CD8-positive, alpha-beta memory T cell (primary cell): Measurements from ENCODE around the gene URB2. TPM values are rescaled to one million over a fixed set of nuclear protein-coding genes. Genes with fewer than 3 reads are reported as not detected.
"Not testable (repeated sequence)": the region's sequence is repeated elsewhere in the genome, so short reads cannot be mapped to it uniquely, and the experiment has no call there.

ENCODE experiments used
- CTCF ChIA-PET: fragments of 350-600 bp; sonication (Branson Sonifier 250); formaldehyde crosslinking; loops from one replicate; lab custom pipeline; 2021; ENCODE audit warnings: antibody characterized with exemption; lab: Charles Lee
- POLR2A ChIA-PET: fragments of 350-600 bp; sonication (Branson Sonifier 250); formaldehyde crosslinking; loops from one replicate; lab custom pipeline; 2021; ENCODE audit warnings: antibody characterized with exemption; lab: Charles Lee
- DNase-seq, 5 donors: peaks; one replicate each; pipeline versions ENCODE4 v3.0.0 to v3.0.0-alpha.2; 2020 to 2022; ENCODE audit warnings: mixed read lengths in 1 of 5
- H3K27ac ChIP-seq: one replicate; pipeline ENCODE4 v1.7.0; 2013; ENCODE audit warnings: low read depth, mild to moderate bottlenecking, low read length, moderate library complexity
- H3K27me3 ChIP-seq: 2 replicates; pipeline ENCODE4 v1.7.0; 2013; ENCODE audit warnings: low read length, mild to moderate bottlenecking; ENCODE audit not compliant: insufficient read depth, poor library complexity, severe bottlenecking
- H3K36me3 ChIP-seq: 2 replicates; pipeline ENCODE4 v1.7.0; 2013; ENCODE audit warnings: mild to moderate bottlenecking, low read length, moderate library complexity; ENCODE audit not compliant: insufficient read depth
- H3K4me1 ChIP-seq: 2 replicates; pipeline ENCODE4 v1.7.0; 2013; ENCODE audit warnings: mild to moderate bottlenecking, low read length, moderate library complexity; ENCODE audit not compliant: insufficient read depth
- H3K4me3 ChIP-seq: 2 replicates; pipeline ENCODE4 v1.7.0; 2013; ENCODE audit warnings: mild to moderate bottlenecking, low read length
- H3K9me3 ChIP-seq: 2 replicates; pipeline ENCODE4 v1.7.0; 2013; ENCODE audit warnings: mild to moderate bottlenecking, low read length
- H3K27ac Mint-ChIP-seq, 8 donors: one replicate each; pipeline ENCODE4 v1.8.0; 2020 to 2021; ENCODE audit warnings: mixed read lengths in 8 of 8, mild to moderate bottlenecking in 6 of 8, inconsistent platforms in 3 of 8, moderate library complexity in 3 of 8
- H3K27me3 Mint-ChIP-seq, 2 donors: one replicate each; pipeline ENCODE4 v1.8.0; 2020 to 2021; ENCODE audit warnings: mixed read lengths in 2 of 2, mild to moderate bottlenecking in 1 of 2, moderate library complexity in 1 of 2
- H3K36me3 Mint-ChIP-seq, 3 donors: one replicate each; pipeline ENCODE4 v1.8.0; 2020 to 2021; ENCODE audit warnings: mixed read lengths in 3 of 3, inconsistent platforms in 1 of 3, mild to moderate bottlenecking in 1 of 3
- H3K4me1 Mint-ChIP-seq, 3 donors: one replicate each; pipeline ENCODE4 v1.8.0; 2020 to 2021; ENCODE audit warnings: mixed read lengths in 3 of 3, inconsistent platforms in 1 of 3, mild to moderate bottlenecking in 1 of 3
- H3K4me3 Mint-ChIP-seq, 7 donors: one replicate each; pipeline ENCODE4 v1.8.0; 2020 to 2021; ENCODE audit warnings: mixed read lengths in 7 of 7, mild to moderate bottlenecking in 6 of 7, moderate library complexity in 4 of 7, inconsistent platforms in 2 of 7
- H3K9me3 Mint-ChIP-seq, 5 donors: one replicate each; pipeline ENCODE4 v1.8.0; 2020 to 2022; ENCODE audit warnings: mixed read lengths in 5 of 5, mild to moderate bottlenecking in 3 of 5, moderate library complexity in 2 of 5, inconsistent platforms in 1 of 5
- polyA plus RNA-seq: library from polyadenylated mRNA; unstranded; fragments of 300-500 nt; fragmentation: Illumina TruSeq; gene quantifications from one replicate; pipeline ENCODE4 v1.2.3, GENCODE V29; 2021
- total RNA-seq, 2 experiments: library from RNA; stranded (reverse); gene quantifications; one replicate each; pipeline ENCODE4 v1.2.3, GENCODE V29; 2021

URB2 gene
- total and polyA plus RNA-seq, 3 experiments from 2014 or later: 6.5 to 38.2 (median 37.6) TPM

DNA sequence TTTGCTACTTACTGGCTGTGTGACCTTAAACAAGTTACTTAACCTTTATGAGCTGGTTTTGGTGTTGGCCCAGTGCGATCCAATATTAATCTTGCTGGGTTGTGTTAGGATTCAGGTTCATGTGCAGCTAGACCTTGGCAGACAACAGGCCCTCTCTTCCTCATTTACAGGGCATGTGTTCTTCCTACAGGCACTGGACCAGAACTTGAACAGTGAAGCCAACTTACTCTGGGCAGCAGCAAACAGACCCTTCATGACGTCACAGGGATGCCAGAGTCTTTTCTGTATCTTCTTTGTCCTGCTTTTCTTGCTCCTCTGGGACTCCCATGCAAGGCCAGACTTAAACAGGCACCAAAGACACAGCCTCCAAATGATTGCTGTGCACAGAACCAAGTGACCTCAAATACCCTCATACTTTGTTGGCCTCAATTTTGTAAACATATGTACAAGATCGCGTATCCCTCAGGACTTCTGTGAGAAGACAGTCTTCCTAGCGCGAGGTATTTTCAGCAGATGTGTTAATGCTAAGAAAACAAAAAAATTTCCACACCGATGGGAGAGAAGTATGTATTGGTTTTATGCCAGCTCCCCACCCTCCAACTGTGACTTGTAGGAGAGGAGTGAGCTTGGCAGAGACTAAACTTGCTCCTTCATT lies 73.7 kb downstream of the URB2 start:
- no peak overlapping the region for H3K4me3 Mint-ChIP-seq
- Histone ChIP-seq H3K36me3 (no peaks in the 10 kb centered on the region), H3K9me3 (no peaks in the 10 kb centered on the region), H3K27ac (no peak overlapping the region), H3K4me3 (no peak overlapping the region), H3K4me1 (no peaks in the 10 kb centered on the region), H3K27me3 (no peaks in the 10 kb centered on the region)
- POLR2A ChIA-PET: no interaction called here
- CTCF ChIA-PET: no interaction called here
- no peaks in the 10 kb centered on the region for H3K36me3 Mint-ChIP-seq
- no peak for DNase-seq
- peaks cover 5 to 6% of the 10 kb centered on the region in 2 donors for H3K27me3 Mint-ChIP-seq
- no peak overlapping the region for H3K27ac Mint-ChIP-seq
- no peaks in the 10 kb centered on the region for H3K4me1 Mint-ChIP-seq
- H3K9me3 Mint-ChIP-seq: peaks cover 0 to 2% (median 0%) of the 10 kb centered on the region in 5 donors

DNA sequence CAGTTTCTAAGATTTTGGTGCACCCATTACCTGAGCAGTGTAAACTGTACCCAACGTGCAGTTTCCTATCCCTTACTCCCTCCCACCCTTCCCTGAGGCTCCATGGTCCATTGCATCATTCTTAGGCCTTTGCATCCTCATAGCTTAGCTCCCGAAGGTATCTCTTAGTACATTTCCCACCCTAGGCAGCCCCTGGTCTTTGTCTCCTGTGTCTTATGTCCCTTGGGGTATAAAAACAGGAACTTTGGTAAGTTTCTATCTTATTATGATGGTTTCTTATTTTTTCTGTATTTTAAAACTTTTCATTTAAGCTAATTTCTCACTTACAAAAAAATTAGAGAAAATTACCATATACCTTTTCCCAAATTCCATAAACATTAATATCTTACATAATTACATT lies 78.1 kb downstream of the URB2 start:
- POLR2A ChIA-PET: no interaction called here

GRCh38 chr1:229705152-229705551 lies 79.1 kb downstream of the URB2 start:
- H3K4me3 Mint-ChIP-seq, H3K27ac ChIP-seq, CTCF ChIA-PET, H3K27me3 ChIP-seq, H3K36me3 ChIP-seq, H3K27ac Mint-ChIP-seq, H3K4me1 ChIP-seq, H3K9me3 ChIP-seq, DNase-seq, POLR2A ChIA-PET, H3K4me1 Mint-ChIP-seq, H3K36me3 Mint-ChIP-seq, H3K4me3 ChIP-seq: not testable (repeated sequence)
- Mint-ChIP-seq H3K9me3 (peaks cover 4 to 20% (median 11%) of the 10 kb centered on the region in 5 donors), H3K27me3 (peaks cover 10 to 32% of the 10 kb centered on the region in 2 donors)

More for the DNA sequence above, 78.1 kb downstream of the URB2 start:
- Mint-ChIP-seq H3K36me3 (no peaks in the 10 kb centered on the region), H3K9me3 (peaks cover 4 to 20% (median 11%) of the 10 kb centered on the region in 5 donors), H3K27me3 (peaks cover 4 to 23% of the 10 kb centered on the region in 2 donors), H3K27ac (no peak overlapping the region), H3K4me1 (no peaks in the 10 kb centered on the region), H3K4me3 (no peak overlapping the region)
- Histone ChIP-seq H3K4me3 (no peak overlapping the region), H3K27me3 (no peaks in the 10 kb centered on the region), H3K4me1 (no peaks in the 10 kb centered on the region), H3K27ac (no peak overlapping the region), H3K36me3 (no peaks in the 10 kb centered on the region), H3K9me3 (no peaks in the 10 kb centered on the region)
- DNase-seq: no peak
- CTCF ChIA-PET: no interaction called here

DNA sequence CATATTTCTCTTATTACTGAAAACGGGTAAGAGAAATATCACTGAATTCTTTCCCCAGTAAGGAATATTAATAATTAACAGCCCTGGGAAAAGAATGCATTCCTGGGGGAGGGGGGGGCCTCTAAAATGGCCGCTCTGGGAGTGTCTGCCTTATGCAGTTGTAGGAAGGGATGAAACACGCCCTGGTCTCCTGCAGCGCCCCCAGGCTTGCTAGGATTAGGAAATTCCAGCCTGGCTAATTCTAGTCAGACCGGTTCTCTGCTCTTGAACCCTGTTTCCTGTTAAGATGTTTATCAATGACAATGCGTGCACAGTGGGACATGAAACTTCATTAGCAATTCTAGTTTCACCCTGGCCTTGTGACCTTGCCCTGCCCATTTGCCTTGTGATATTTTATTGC lies 81.1 kb downstream of the URB2 start:
- H3K4me1 Mint-ChIP-seq, POLR2A ChIA-PET, H3K4me3 ChIP-seq, DNase-seq, H3K9me3 ChIP-seq, H3K27ac ChIP-seq, CTCF ChIA-PET, H3K27ac Mint-ChIP-seq, H3K36me3 ChIP-seq, H3K4me1 ChIP-seq, H3K27me3 ChIP-seq, H3K36me3 Mint-ChIP-seq, H3K4me3 Mint-ChIP-seq: not testable (repeated sequence)
- H3K9me3 Mint-ChIP-seq: peaks cover 4 to 20% (median 11%) of the 10 kb centered on the region in 5 donors
- H3K27me3 Mint-ChIP-seq: peaks cover 13 to 38% of the 10 kb centered on the region in 2 donors

DNA sequence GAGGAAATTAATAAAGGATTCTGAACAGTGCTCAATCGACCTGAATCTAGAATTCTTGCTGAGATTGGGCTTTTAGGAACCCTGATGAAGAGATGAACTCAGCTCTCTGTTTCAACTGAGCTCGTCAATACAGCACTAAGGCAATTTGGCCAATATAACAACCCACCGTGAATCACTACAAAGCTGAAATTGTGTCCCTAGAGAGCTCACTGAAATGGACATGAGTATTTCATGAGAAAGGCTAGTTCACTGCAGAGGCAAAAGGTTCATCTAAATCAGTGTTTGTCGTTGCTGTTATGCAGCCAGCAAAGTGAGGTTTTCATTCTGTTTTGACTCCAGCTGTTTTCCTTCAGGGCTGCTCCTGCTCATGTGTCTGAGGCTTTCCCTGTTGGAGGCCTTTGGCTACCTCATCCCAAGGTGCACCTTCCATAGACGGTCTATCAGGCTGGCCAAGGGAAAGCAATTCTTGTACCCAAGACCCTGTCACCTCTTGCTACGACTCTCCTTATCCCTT lies 83.5 kb downstream of the URB2 start:
- CTCF ChIA-PET: no interaction called here

More for the DNA sequence above, 83.5 kb downstream of the URB2 start:
- no peaks in the 10 kb centered on the region for H3K4me1 ChIP-seq
- no peak for DNase-seq
- H3K9me3 ChIP-seq: no peaks in the 10 kb centered on the region
- no peak overlapping the region for H3K27ac ChIP-seq
- H3K36me3 ChIP-seq: no peaks in the 10 kb centered on the region
- no peak overlapping the region for H3K4me3 ChIP-seq
- Mint-ChIP-seq H3K4me3 (no peak overlapping the region), H3K4me1 (no peaks in the 10 kb centered on the region), H3K27me3 (peaks cover 13 to 38% of the 10 kb centered on the region in 2 donors), H3K9me3 (peaks cover 4 to 20% (median 11%) of the 10 kb centered on the region in 5 donors), H3K27ac (no peak overlapping the region), H3K36me3 (peaks cover 0 to 4% (median 0%) of the 10 kb centered on the region in 3 donors)
- H3K27me3 ChIP-seq: no peaks in the 10 kb centered on the region
- POLR2A ChIA-PET: no interaction called here

Other genes starting within 250 kb of the URB2 start
- not detected for gene ACTA1, start 192.2 kb upstream of the URB2 start, total RNA-seq
- not detected for gene ACTA1, start 192.2 kb upstream of the URB2 start, polyA plus RNA-seq
- gene NUP133, start 117.9 kb upstream of the URB2 start, total RNA-seq: 10 to 100 TPM; 51.1 to 57.9 TPM
- 19.9 TPM for gene NUP133, start 117.9 kb upstream of the URB2 start, polyA plus RNA-seq
- gene ABCB10, start 67.5 kb upstream of the URB2 start, total RNA-seq: 10 to 100 TPM; 42.7 to 48.0 TPM
- 11.1 TPM for gene ABCB10, start 67.5 kb upstream of the URB2 start, polyA plus RNA-seq
- 10 to 100 TPM; 30.5 to 31.7 TPM for gene TAF5L, start 125 bp upstream of the URB2 start, total RNA-seq
- gene TAF5L, start 125 bp upstream of the URB2 start, polyA plus RNA-seq: 7.2 TPM